K562 (cell line): ENCODE data around the gene CISD2. TPM values are rescaled to one million over a fixed set of nuclear protein-coding genes. Genes with fewer than 3 reads are reported as not detected.

ENCODE experiments used
- ARID2 ChIP-seq: fragments of 450-650 bp; IDR thresholded peaks from 2 replicates; pipeline ENCODE4 v1.6.1; 2017; ENCODE audit warnings: antibody characterized with exemption, mild to moderate bottlenecking
- DIDO1 ChIP-seq: fragments of 450-650 bp; IDR thresholded peaks from 2 replicates; pipeline ENCODE4 v1.6.1; 2016; ENCODE audit warnings: low read depth, missing biosample characterization, missing genetic modification characterization
- FOXJ2 ChIP-seq: fragments of 200-800 bp; sonication (Bioruptor generic); IDR thresholded peaks from 2 replicates; pipeline ENCODE4 v1.6.1; 2016; ENCODE audit warnings: missing genetic modification characterization, missing compliant biosample characterization
- GTF2F1 ChIP-seq: IDR thresholded peaks from 2 replicates; pipeline ENCODE4 v1.6.1; 2011; ENCODE audit warnings: low read depth, low read length, improper control_type of control experiment
- HNRNPH1 ChIP-seq: fragments of 200-400 bp; formaldehyde crosslinking; optimal IDR thresholded peaks from 2 replicates; pipeline ENCODE3; 2017; ENCODE audit warnings: low read depth, mild to moderate bottlenecking, low read length, moderate library complexity
- HNRNPK ChIP-seq: fragments of 200-400 bp; formaldehyde crosslinking; IDR thresholded peaks from one replicate; pipeline ENCODE4 v1.6.1; 2018; ENCODE audit warnings: mild to moderate bottlenecking, low read depth, low read length; ENCODE audit not compliant: poor library complexity, severe bottlenecking
- NBN ChIP-seq: fragments of 450-650 bp; IDR thresholded peaks from 2 replicates; pipeline ENCODE4 v1.6.1; 2016; ENCODE audit warnings: low read depth, mild to moderate bottlenecking
- RNF2 ChIP-seq: sonication (generic); IDR thresholded peaks from 2 replicates; pipeline ENCODE4 v1.6.1; 2016
- YY1 ChIP-seq, 3 experiments: IDR thresholded peaks; 2 replicates each; pipeline ENCODE4 v1.6.1; 2011; ENCODE audit warnings: low read length in 2 of 3, mild to moderate bottlenecking in 2 of 3, moderate library complexity in 2 of 3, borderline replicate concordance in 1 of 3, control low read depth in 1 of 3, low read depth in 1 of 3; ENCODE audit not compliant: insufficient read depth in 3 of 3, insufficient replicate concordance in 2 of 3, control insufficient read depth in 1 of 3, insufficient read length in 1 of 3; ENCODE audit errors: extremely low read depth in 1 of 3
- ZNF274 ChIP-seq: IDR thresholded peaks from 2 replicates; pipeline ENCODE4 v1.6.1; 2011; ENCODE audit warnings: low read depth, mild to moderate bottlenecking, low read length, moderate library complexity, borderline replicate concordance
- ZNF695 ChIP-seq: fragments of 450-650 bp; formaldehyde crosslinking; IDR thresholded peaks from 2 replicates; pipeline ENCODE4 v1.4.0; 2020; ENCODE audit warnings: mild to moderate bottlenecking, moderate library complexity
- polyA plus RNA-seq, 8 experiments: library from polyadenylated mRNA; depleted of rRNA in 4 of 8; stranded (reverse) in 5 of 8; unstranded in 3 of 8; fragments of >200 nt; fragmentation: Nextera tagmentation in 2 of 8; fragmentation: Illumina TruSeq in 1 of 8; extraction: Ambion mirVana in 2 of 8; extraction: Trizol in 1 of 8; gene quantifications; 2 replicates each; pipeline versions ENCODE4 v1.2.1 to v1.2.3, GENCODE V29; 2011 to 2014; ENCODE audit warnings: inconsistent platforms in 1 of 8, missing spikeins in 1 of 8
- total RNA-seq, 7 experiments: library from RNA; depleted of rRNA in 6 of 7; stranded (reverse); fragments of >200 nt in 6 of 7; fragmentation: Illumina TruSeq in 2 of 7; extraction: Trizol in 2 of 7; gene quantifications; 2 replicates each; pipeline versions ENCODE4 v1.2.1 to v1.2.3, GENCODE V29; 2011 to 2021; ENCODE audit warnings: low replicate concordance in 1 of 7
- TF ChIP-seq, protein P1 (sequence below): fragments of 450-650 bp; IDR thresholded peaks from 2 replicates; pipeline ENCODE4 v1.6.1; 2017; ENCODE audit warnings: antibody characterized with exemption, mild to moderate bottlenecking
- TF ChIP-seq, protein P2 (sequence below): sonication (generic); formaldehyde crosslinking; IDR thresholded peaks from 2 replicates; pipeline ENCODE4 v1.8.1; 2023; ENCODE audit warnings: mild to moderate bottlenecking, missing genetic modification reagents
- TF ChIP-seq, protein P3 (sequence below): sonication (generic); formaldehyde crosslinking; IDR thresholded peaks from 2 replicates; pipeline ENCODE4 v1.8.0; 2022; ENCODE audit warnings: mild to moderate bottlenecking, missing genetic modification reagents

Gene CISD2
- total and polyA plus RNA-seq, 9 of the 15 experiments (the other 6 are each of a cell fraction or from before 2014, with no cell fraction given) = 37.8 to 91.4 (median 59.8) TPM

DNA sequence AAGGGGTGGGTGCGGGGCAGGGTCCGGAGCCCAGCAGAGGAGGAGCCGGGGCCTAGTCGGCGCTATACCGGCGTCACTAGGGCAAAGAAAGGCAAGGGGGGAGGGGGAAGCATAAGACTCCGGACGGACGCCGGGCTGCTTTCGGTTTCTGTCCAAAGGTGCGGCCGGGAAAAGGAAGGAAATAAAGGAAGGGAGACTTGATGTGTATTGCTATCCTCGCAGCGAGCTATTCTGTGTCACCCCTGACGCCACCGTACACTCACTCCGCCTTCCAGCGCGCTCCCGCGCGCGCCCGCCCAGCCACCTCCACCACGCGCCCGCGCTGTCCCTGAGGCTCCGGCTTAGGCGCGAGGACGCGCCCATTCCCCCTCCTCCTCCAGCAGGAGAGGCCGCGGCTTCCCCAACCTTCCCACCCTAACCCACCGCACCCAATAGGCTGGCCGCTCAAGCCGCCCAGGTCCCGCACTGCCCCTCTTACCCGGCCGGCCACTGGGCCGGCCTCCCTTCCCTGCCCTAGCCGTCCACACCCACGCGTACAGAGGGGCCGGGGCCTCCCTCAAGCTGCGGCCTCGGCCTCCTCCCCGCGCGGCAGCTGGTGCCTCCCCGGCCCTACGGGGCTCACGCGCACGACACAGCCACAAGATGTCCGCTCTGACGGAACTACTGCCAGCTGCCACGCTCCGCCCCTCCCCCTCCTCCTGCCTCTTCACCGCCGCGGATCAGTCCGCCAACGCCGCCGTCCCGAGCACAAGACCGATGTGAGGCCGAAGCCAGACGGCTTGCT lies 41.7 kb upstream of the CISD2 start, which contains the start of gene UBE2D3 (continued):
- TF ChIP-seq, protein P1, sequence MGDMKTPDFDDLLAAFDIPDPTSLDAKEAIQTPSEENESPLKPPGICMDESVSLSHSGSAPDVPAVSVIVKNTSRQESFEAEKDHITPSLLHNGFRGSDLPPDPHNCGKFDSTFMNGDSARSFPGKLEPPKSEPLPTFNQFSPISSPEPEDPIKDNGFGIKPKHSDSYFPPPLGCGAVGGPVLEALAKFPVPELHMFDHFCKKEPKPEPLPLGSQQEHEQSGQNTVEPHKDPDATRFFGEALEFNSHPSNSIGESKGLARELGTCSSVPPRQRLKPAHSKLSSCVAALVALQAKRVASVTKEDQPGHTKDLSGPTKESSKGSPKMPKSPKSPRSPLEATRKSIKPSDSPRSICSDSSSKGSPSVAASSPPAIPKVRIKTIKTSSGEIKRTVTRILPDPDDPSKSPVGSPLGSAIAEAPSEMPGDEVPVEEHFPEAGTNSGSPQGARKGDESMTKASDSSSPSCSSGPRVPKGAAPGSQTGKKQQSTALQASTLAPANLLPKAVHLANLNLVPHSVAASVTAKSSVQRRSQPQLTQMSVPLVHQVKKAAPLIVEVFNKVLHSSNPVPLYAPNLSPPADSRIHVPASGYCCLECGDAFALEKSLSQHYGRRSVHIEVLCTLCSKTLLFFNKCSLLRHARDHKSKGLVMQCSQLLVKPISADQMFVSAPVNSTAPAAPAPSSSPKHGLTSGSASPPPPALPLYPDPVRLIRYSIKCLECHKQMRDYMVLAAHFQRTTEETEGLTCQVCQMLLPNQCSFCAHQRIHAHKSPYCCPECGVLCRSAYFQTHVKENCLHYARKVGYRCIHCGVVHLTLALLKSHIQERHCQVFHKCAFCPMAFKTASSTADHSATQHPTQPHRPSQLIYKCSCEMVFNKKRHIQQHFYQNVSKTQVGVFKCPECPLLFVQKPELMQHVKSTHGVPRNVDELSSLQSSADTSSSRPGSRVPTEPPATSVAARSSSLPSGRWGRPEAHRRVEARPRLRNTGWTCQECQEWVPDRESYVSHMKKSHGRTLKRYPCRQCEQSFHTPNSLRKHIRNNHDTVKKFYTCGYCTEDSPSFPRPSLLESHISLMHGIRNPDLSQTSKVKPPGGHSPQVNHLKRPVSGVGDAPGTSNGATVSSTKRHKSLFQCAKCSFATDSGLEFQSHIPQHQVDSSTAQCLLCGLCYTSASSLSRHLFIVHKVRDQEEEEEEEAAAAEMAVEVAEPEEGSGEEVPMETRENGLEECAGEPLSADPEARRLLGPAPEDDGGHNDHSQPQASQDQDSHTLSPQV = no peak
- TF ChIP-seq GTF2F1 = peak; percentile 26
- TF ChIP-seq YY1 (IDR thresholded peaks at IDR 0.05; ENCODE audit: borderline replicate concordance in 1 of 3, control insufficient read depth in 1 of 3, extremely low read depth in 1 of 3, insufficient read depth in 3 of 3, insufficient read length in 1 of 3, insufficient replicate concordance in 2 of 3, low read depth in 1 of 3, low read length in 2 of 3) = peak; percentile 72 to 91 (median 90)
- TF ChIP-seq, protein P2, sequence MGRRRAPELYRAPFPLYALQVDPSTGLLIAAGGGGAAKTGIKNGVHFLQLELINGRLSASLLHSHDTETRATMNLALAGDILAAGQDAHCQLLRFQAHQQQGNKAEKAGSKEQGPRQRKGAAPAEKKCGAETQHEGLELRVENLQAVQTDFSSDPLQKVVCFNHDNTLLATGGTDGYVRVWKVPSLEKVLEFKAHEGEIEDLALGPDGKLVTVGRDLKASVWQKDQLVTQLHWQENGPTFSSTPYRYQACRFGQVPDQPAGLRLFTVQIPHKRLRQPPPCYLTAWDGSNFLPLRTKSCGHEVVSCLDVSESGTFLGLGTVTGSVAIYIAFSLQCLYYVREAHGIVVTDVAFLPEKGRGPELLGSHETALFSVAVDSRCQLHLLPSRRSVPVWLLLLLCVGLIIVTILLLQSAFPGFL (CRISPR knock-in tag) = no peak
- no peak for TF ChIP-seq ZNF274
- TF ChIP-seq RNF2 = peak; percentile 79
- TF ChIP-seq, protein P3, sequence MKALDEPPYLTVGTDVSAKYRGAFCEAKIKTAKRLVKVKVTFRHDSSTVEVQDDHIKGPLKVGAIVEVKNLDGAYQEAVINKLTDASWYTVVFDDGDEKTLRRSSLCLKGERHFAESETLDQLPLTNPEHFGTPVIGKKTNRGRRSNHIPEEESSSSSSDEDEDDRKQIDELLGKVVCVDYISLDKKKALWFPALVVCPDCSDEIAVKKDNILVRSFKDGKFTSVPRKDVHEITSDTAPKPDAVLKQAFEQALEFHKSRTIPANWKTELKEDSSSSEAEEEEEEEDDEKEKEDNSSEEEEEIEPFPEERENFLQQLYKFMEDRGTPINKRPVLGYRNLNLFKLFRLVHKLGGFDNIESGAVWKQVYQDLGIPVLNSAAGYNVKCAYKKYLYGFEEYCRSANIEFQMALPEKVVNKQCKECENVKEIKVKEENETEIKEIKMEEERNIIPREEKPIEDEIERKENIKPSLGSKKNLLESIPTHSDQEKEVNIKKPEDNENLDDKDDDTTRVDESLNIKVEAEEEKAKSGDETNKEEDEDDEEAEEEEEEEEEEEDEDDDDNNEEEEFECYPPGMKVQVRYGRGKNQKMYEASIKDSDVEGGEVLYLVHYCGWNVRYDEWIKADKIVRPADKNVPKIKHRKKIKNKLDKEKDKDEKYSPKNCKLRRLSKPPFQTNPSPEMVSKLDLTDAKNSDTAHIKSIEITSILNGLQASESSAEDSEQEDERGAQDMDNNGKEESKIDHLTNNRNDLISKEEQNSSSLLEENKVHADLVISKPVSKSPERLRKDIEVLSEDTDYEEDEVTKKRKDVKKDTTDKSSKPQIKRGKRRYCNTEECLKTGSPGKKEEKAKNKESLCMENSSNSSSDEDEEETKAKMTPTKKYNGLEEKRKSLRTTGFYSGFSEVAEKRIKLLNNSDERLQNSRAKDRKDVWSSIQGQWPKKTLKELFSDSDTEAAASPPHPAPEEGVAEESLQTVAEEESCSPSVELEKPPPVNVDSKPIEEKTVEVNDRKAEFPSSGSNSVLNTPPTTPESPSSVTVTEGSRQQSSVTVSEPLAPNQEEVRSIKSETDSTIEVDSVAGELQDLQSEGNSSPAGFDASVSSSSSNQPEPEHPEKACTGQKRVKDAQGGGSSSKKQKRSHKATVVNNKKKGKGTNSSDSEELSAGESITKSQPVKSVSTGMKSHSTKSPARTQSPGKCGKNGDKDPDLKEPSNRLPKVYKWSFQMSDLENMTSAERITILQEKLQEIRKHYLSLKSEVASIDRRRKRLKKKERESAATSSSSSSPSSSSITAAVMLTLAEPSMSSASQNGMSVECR = peak; percentile 90
- no peak for TF ChIP-seq HNRNPH1
- TF ChIP-seq ARID2 = no peak
- TF ChIP-seq ZNF695 = no peak
- peak; percentile 50; the same call in 1 of the 2 replicates for TF ChIP-seq DIDO1 (tag)
- peak; percentile 89 for TF ChIP-seq NBN
- TF ChIP-seq FOXJ2 (tag) = peak; percentile 42; the same call in 1 of the 2 replicates
- TF ChIP-seq HNRNPK = peak; percentile 19
